Measurements from ENCODE around the gene ANKRD36.
"Not testable (repeated sequence)": the region's sequence is repeated elsewhere in the genome, so short reads cannot be mapped to it uniquely, and the experiment has no call there.

Gene ANKRD36

GRCh38 chr2:97113050-97113881 is at the start of gene ANKRD36:
Gene ANKRD36 (plus strand): TSS chr2:97113153. CDS start chr2:97113740, 587 bp downstream.
- DNase-seq, result not testable (repeated sequence)

- DNase-seq, result not testable (repeated sequence)
Observed at GRCh38 chr2:97066030-97066429, 46.9 kb upstream of the ANKRD36 start.

DNA sequence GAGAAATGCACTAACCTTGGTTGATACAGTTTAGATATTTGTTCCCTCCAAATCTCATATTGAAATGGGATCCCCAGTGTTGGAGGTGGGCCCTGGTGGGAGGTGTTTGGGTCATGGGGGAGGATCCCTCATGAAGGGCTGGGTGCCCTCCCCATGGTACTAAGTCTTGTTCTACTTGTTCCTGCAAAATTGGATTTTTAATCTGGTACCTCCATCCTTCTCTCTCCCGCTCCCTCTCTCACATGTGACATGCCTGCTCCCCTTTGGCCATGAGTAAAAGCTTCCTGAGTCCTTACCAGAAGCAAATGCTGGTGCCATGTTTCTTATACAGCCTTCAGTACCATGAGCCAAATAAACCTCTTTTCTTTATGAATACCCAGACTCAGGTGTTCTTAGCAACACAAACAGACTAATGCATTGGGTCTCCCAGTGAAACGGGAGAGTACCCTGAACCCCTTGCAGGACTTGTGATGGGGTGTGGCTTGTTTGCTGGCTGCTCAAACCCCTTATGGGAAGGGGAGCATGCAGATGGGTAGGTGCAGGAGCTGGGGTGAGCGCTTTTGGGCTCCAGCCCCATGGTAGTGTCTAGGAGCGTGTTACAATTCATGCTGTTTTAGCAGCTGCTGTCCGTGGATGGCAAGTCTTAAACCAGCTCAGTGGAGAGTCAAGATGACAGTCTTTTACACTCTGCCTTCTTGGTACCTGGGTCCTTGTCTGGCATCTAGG is 45.5 kb upstream of the ANKRD36 start:
- DNase-seq, result no peak

GRCh38 chr2:97068074-97068473 is 44.9 kb upstream of the ANKRD36 start:
- no peak for DNase-seq

- not testable (repeated sequence) for DNase-seq
Observed at GRCh38 chr2:97068722-97069121, 44.2 kb upstream of the ANKRD36 start.

DNA sequence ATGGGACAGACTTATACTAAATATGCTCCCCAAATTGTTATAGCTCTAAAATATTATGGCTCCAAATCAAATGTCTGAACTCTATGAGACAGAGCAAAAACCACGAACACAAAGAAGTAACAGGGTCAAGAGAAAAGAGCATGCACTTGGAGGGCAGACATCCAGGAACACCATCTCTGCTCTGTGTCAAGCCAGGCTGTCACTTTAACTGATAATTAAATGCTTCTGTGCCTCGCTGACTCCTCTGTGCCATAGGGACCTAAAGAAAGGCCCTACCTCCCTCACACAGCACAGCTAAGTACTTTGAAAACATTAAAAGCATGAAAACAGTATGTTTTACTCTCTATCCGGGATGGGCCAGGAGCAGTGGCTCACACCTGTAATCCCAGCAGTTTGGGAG is 42.0 kb upstream of the ANKRD36 start:
- not testable (repeated sequence) for DNase-seq

DNA sequence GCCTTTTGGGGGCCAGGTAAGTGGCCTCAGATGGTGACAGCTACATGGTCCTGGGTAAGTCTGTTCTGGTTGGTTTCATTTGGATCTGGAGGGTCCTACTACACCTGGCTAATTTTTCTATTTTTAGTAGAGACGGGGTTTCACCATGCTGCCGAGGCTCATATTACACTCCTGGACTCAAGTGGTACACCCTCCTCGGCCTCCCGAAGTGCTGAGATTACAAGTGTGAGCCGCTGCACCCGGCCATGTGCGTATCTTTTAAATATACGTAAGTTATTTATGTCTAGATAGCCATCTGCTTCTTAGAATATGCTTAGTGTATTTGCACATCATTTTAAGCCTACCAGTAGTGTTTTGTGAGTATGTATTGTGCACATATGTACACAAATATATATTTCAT is 35.7 kb upstream of the ANKRD36 start:
- not testable (repeated sequence) for DNase-seq

GRCh38 chr2:97080855-97081254 is 32.1 kb upstream of the ANKRD36 start:
- not testable (repeated sequence) for DNase-seq

DNA sequence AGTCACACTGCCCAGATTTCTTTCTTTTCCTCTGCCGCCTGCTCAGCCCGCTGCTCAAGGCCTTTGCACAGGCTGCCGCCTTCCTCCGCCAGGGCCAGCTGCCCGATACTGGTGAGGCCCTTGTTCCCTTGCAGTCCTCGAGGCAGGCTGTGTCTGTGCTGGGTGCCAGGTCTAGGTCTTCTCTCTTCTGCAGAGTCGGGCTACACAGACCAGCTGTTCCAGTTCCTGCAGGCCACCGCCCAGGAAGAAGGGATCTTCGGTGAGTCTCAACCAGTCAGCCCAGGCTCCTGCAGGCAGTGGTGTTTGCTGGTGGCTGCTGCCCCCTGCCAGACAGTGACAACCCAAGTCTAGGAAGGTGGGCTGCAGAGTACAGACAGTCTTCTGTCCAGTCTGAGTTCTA is 30.7 kb upstream of the ANKRD36 start:
- DNase-seq, result peak; percentile 13

GRCh38 chr2:97083516-97083915 is 29.4 kb upstream of the ANKRD36 start:
- DNase-seq, result not testable (repeated sequence)

GRCh38 chr2:97085093-97085492 is 27.9 kb upstream of the ANKRD36 start:
- not testable (repeated sequence) for DNase-seq

GRCh38 chr2:97088706-97089105 is 24.2 kb upstream of the ANKRD36 start:
- not testable (repeated sequence) for DNase-seq

GRCh38 chr2:97092946-97093345 is 20.0 kb upstream of the ANKRD36 start:
- not testable (repeated sequence) for DNase-seq

DNA sequence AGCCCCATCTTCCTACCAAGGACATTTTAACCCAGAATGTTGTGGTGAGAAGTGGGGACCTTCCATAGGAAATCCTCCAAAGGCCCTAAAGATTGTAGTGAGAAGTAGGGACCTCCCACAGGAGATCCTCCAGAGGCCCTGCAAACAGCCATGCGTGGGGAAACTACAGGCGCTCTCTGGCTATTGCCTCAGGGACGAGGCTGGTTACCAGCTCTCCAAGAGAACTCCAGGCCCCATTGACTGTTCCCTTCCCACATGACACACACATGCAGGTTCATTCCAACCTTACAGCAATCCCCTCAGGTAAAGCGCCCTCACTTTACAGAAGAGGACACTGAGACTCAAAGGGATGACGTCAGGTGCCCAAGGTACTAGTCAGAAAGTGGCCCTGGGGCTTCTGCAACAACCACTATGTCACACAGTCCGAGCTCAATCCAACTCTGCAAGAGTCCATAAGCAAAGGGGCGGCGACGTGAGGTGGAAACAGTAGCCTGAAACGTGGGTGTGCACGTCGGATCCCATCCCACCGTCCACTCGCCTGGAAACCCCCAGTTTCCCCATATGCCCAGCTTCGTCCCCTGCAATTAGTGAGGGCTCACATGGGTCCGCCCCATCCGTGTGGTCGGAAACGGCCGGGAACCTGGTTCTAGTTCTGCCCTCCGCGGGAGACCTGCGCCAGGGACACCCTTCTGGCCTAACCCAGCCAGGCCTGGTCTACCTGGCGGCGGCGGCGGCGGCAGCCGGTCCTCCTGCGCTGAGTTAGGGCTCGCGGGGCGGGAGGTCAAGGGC is 18.8 kb upstream of the ANKRD36 start:
- DNase-seq, result not testable (repeated sequence)

GRCh38 chr2:97094772-97095611 is 18.0 kb upstream of the ANKRD36 start, which contains the start of gene FAHD2B:
Gene FAHD2B (minus strand): TSS chr2:97094882. CDS start chr2:97091706, 3,176 bp downstream.
- DNase-seq, result peak; percentile 81

DNA sequence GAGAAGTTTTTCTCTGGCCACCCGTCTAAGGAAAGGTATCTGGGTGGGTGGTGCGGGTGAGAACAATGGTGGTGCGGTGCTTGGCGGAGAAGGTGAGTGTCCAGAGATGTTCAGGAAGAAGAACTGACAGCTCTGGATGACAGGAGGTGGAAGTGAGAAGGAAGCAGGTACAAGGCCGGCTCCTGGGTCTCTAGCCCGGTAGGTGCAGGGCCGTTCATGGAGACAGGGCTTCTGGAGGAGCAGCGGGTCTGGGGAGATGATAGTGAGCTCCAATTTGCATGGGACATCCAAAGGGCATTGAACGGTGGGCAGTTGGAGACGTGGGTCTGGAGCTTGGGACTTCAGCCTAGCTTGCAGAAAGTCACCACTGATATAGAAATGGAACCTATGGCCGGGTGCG is 17.3 kb upstream of the ANKRD36 start:
- DNase-seq, result no peak

GRCh38 chr2:97098786-97099372 is 14.1 kb upstream of the ANKRD36 start:
- not testable (repeated sequence) for DNase-seq

DNA sequence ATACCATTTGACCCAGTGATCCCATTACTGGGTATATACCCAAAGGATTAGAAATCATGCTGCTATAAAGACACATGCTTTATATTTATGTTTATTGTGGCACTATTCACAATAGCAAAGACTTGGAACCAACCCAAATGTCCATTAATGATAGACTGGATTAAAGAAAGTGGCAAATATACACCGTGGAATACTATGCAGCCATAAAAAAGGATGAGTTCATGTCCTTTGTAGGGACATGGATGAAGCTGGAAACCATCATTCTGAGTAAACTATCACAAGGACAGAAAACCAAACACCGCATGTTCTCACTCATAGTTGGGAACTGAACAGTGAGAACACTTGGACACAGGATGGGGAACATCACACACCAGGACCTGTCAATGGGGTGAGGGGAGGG is 6.1 kb upstream of the ANKRD36 start:
- not testable (repeated sequence) for DNase-seq

DNA sequence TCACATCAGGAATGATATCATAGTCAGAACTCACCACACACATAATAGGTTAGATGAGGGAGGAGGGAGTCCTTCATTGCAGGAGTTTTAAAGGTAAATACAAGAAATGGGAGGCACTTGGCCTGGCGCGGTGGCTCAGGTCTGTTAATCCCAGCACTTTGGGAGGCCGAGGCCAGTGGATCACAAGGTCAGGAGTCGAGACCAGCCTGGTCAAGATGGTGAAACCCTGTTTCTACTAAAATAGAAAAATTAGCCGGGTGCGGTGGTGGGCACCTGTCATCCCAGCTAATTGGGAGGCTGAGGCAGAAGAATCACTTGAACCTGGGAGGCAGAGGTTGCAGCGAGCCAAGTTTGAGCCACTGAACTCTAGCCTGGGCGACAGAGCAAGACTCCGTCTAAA is 1.7 kb upstream of the ANKRD36 start:
- DNase-seq, result not testable (repeated sequence)

DNA sequence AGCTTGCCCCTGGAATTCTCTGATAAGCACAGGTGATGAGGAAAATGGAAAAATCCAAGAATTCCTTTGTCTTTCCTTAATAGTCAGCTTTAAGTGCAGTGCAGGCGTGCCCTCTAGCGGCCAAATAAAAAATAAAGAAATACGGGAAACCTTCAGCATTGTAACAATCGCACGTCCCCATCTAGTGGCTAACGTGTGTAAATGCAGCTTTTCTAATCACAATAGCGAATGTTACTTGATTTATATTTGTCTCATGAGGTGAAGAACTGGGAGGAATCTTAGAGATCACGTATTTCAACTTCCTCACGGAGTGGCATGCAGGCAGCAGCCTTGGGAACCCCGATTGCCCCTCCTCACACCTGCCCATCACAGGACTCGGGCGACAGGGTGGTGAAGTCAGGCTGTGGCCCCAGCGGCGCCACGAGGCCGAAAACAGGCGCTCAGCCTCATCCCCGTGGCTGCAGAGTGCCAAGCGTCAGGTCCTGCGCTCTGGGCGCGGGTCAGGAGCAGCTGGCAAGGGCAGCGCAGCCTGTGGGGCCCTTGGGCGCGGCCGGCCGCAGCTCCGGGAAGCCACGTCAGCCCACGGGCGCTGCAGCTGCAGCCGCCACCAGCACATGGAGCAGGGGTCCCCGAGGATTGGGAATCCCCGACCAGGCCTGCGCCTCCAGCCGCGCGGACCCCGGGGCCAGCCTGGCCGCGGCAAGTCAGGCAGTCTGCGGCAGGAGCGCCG is 468 bp upstream of the ANKRD36 start:
- DNase-seq, result not testable (repeated sequence)

DNA sequence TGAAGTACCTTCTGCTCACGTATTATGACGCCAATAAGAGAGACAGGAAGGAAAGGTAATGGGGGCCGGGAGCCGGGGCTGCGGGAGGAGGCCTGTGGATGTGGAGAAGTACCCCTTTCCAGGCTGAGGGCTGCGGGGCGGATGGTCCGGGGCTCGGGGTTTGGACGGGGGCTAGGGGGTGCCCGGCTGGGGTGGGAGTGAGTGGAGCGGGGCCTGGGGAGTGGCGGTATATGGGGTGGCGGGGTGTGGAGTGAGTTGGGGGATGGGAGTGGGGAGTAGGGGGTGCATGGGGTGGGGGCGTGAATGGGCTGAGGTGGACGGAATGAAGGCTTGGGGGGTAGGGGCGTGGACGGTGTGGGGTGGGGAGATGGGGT is 916 bp downstream of the ANKRD36 start:
- not testable (repeated sequence) for DNase-seq
